ENCODE results near the gene WNT7B. TPM values are rescaled to one million over a fixed set of nuclear protein-coding genes. Genes with fewer than 3 reads are reported as not detected.

Gene WNT7B
- total and polyA plus RNA-seq, 2 donors (not counting 1 experiment from before 2014, with no cell fraction given) = 0.22 to 0.67 TPM

- Mint-ChIP-seq H3K9me3 (ENCODE audit: insufficient read depth) (peaks cover 3% of the 10 kb centered on the region), H3K4me3 (no peak overlapping the region)
- POLR2A ChIA-PET = no interaction called here
Measured at GRCh38 chr22:45984316-45984916, 7.5 kb upstream of the WNT7B start.

More at GRCh38 chr22:45984316-45984916, 7.5 kb upstream of the WNT7B start:
- ATAC-seq (ENCODE audit: low read depth) = no peak
- no peak overlapping the region for H3K27ac Mint-ChIP-seq
- Histone ChIP-seq H3K4me3 (ENCODE audit: control extremely low read depth in 1 of 5, extremely low read depth in 1 of 5, insufficient read depth in 1 of 5, low read depth in 2 of 5, low read length in 4 of 5) (no peak overlapping the region), H3K4me2 (replicated peaks; ENCODE audit: low read depth, low read length, poor library complexity, severe bottlenecking) (no peak overlapping the region), H3K36me3 (replicated peaks in 1 of 2; ENCODE audit: control extremely low read depth in 1 of 2, control insufficient read depth in 1 of 2, extremely low read depth in 1 of 2, insufficient read depth in 2 of 2, low read length in 1 of 2) (no peaks in the 10 kb centered on the region), H3K4me1 (ENCODE audit: control insufficient read depth in 2 of 2, insufficient read depth in 2 of 2, low read length in 2 of 2) (peaks cover under 1 to 2% of the 10 kb centered on the region in 2 donors), H2AFZ (ENCODE audit: insufficient read depth, low read depth, low read length, poor library complexity, severe bottlenecking) (no peak overlapping the region), H3K27me3 (replicated peaks in 1 of 4; ENCODE audit: control extremely low read depth in 1 of 4, control insufficient read depth in 3 of 4, insufficient read depth in 4 of 4, low read length in 3 of 4) (peaks cover 0 to 4% (median 4%) of the 10 kb centered on the region in 4 experiments), H4K20me1 (ENCODE audit: control insufficient read depth, insufficient read depth, low read length, poor library complexity, severe bottlenecking) (no peaks in the 10 kb centered on the region), H3K79me2 (ENCODE audit: control insufficient read depth, insufficient read depth, low read length) (no peaks in the 10 kb centered on the region), H3K9me3 (ENCODE audit: control extremely low read depth in 1 of 3, control insufficient read depth in 2 of 3, insufficient read depth in 1 of 3, low read length in 2 of 3) (peaks cover 0 to 39% (median 10%) of the 10 kb centered on the region in 3 donors), H3K9ac (ENCODE audit: low read length) (no peak overlapping the region), H3K27ac (ENCODE audit: low read length in 2 of 2) (no peak overlapping the region)
- no peaks in the 10 kb centered on the region for H3K4me1 Mint-ChIP-seq
- intact Hi-C loops (cut with micrococcal nuclease) = no loop called here
- 50% methylated on average over 1 of the region's 1 CpG for WGBS (ENCODE audit: insufficient coverage)
- CTCF ChIA-PET = interaction anchor here (0.6 to 1.4 kb wide), 3 partner anchors 10 to 341 kb away, joined by 3 to 5 read pairs (median 4); no protein-coding TSS in a partner anchor
- no peak for DNase-seq
- peaks cover 6% of the 10 kb centered on the region for H3K27me3 Mint-ChIP-seq
- no peak for TF ChIP-seq CTCF (IDR thresholded peaks at IDR 0.05)
- no peak for TF ChIP-seq EZH2 (IDR thresholded peaks at IDR 0.05; ENCODE audit: borderline replicate concordance, insufficient read depth, low read depth, low read length, poor library complexity, severe bottlenecking)

Data from B cell (primary cell).